ENCODE data around the gene ZNF213. TPM values are rescaled to one million over a fixed set of nuclear protein-coding genes. Genes with fewer than 3 reads are reported as not detected.
A peak's percentile ranks its signal among the peaks of the same experiment; 100 is the strongest.

ZNF213 gene
- total and polyA plus RNA-seq, 2 donors (not counting 1 experiment from before 2014, with no cell fraction given): 0.43 to 8.8 TPM

DNA sequence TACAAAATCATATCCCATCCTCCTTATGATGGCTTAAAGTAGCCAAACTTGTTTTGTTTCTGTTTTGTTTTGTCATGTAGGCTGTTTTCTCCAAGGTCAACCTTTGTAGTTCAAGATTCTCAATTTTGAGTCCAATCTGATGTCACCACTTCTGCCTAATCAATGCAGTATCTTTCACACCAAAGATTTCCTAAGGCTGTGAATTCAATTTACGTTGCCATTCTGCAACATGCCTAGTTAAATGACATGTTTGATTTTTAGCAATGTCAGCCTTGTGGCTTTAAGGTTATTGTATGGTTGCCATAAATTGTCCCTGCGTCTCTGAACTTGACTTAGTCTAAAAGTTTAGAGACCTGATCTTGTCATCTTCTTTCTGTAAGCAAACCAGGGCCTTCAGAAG lies 20.4 kb downstream of the ZNF213 start:
- Histone ChIP-seq H3K9me3 (ENCODE audit: control insufficient read depth, insufficient read depth, low read depth, low read length) (no peaks in the 10 kb centered on the region), H2AFZ (ENCODE audit: low read length) (no peak overlapping the region), H3K4me2 (ENCODE audit: extremely low read depth, insufficient read depth, low read length) (no peak overlapping the region), H3K27ac (ENCODE audit: insufficient read depth, low read length) (no peak overlapping the region), H4K20me1 (ENCODE audit: control insufficient read depth, extremely low read depth, insufficient read depth, low read length) (no peaks in the 10 kb centered on the region), H3K9ac (ENCODE audit: insufficient read depth, low read length) (no peak overlapping the region), H3K36me3 (ENCODE audit: control insufficient read depth, insufficient read depth, low read length) (no peaks in the 10 kb centered on the region), H3K4me1 (ENCODE audit: control insufficient read depth, extremely low read depth, insufficient read depth, low read length) (peaks cover 4% of the 10 kb centered on the region), H3K27me3 (ENCODE audit: control insufficient read depth, insufficient read depth, low read length) (no peaks in the 10 kb centered on the region), H3K79me2 (ENCODE audit: control insufficient read depth, insufficient read depth, low read length) (no peaks in the 10 kb centered on the region), H3K4me3 (replicated peaks in 1 of 4; ENCODE audit: control extremely low read depth in 1 of 4, insufficient read depth in 1 of 4, low read depth in 3 of 4, low read length in 4 of 4) (no peak overlapping the region)
- TF ChIP-seq CTCF (conservative IDR thresholded peaks at IDR 0.05 in 1 of 2, IDR thresholded peaks at IDR 0.05 in 1 of 2; ENCODE audit: low read depth in 1 of 2, low read length in 2 of 2) (no peak), EZH2 (IDR thresholded peaks at IDR 0.05; ENCODE audit: low read length, missing control alignments) (no peak)
- no peak for DNase-seq (ENCODE audit: low read depth in 2 of 2)

- Histone ChIP-seq H3K9me3 (ENCODE audit: control insufficient read depth, insufficient read depth, low read depth, low read length) (no peaks in the 10 kb centered on the region), H3K27ac (ENCODE audit: insufficient read depth, low read length) (no peak overlapping the region), H3K9ac (ENCODE audit: insufficient read depth, low read length) (no peak overlapping the region), H3K4me3 (replicated peaks in 1 of 4; ENCODE audit: control extremely low read depth in 1 of 4, insufficient read depth in 1 of 4, low read depth in 3 of 4, low read length in 4 of 4) (no peak overlapping the region), H2AFZ (ENCODE audit: low read length) (no peak overlapping the region), H3K27me3 (ENCODE audit: control insufficient read depth, insufficient read depth, low read length) (no peaks in the 10 kb centered on the region), H3K36me3 (ENCODE audit: control insufficient read depth, insufficient read depth, low read length) (no peaks in the 10 kb centered on the region), H3K4me2 (ENCODE audit: extremely low read depth, insufficient read depth, low read length) (no peak overlapping the region), H4K20me1 (ENCODE audit: control insufficient read depth, extremely low read depth, insufficient read depth, low read length) (no peaks in the 10 kb centered on the region), H3K79me2 (ENCODE audit: control insufficient read depth, insufficient read depth, low read length) (no peaks in the 10 kb centered on the region), H3K4me1 (ENCODE audit: control insufficient read depth, extremely low read depth, insufficient read depth, low read length) (peaks cover 4% of the 10 kb centered on the region)
- TF ChIP-seq EZH2 (IDR thresholded peaks at IDR 0.05; ENCODE audit: low read length, missing control alignments) (no peak), CTCF (conservative IDR thresholded peaks at IDR 0.05 in 1 of 2, IDR thresholded peaks at IDR 0.05 in 1 of 2; ENCODE audit: low read depth in 1 of 2, low read length in 2 of 2) (no peak)
- DNase-seq (ENCODE audit: low read depth in 2 of 2): no peak
Measured at GRCh38 chr16:3155972-3156371, 21.1 kb downstream of the ZNF213 start.

DNA sequence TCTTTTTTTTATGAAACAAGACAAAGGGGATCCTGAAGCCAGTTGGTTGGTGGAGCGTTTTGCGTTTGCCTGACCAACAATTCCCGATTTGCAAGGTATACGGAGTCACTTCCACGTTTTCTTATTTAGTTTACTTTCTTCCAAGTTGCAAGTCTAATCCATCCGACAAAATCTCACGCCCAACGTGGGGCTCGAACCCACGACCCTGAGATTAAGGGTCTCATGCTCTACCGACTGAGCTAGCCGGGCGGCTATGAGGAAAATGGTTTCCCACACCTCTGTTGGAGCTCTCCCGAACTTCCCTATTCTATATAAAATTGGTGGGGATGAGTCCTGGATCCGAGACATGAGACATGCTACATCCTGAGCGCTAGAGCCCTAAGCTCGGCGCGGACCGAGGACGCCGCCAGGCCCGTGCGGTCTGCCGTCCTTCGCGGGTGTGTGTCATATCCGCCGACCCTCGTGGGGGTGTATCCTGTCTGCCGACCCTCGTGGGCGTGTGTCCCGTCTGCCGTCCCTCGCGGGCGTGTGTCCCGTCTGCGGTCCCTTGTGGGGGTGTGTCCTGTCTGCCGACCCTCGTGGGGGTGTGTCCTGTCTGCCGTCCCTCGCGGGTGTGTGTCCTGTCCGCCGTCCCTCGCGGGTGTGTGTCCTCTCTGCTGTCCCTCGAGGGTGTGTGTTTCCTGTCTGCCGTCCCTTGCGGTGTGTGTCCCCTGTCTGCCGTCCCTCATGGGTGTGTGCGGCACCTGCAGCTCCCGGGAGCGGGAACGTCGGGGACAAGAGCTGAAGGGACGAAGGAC lies 22.6 kb downstream of the ZNF213 start:
- H2AFZ ChIP-seq (ENCODE audit: low read length): peak overlapping the region; percentile 65
- H3K27me3 ChIP-seq (ENCODE audit: control insufficient read depth, insufficient read depth, low read length): no peaks in the 10 kb centered on the region
- peaks cover 4% of the 10 kb centered on the region for H3K4me1 ChIP-seq (ENCODE audit: control insufficient read depth, extremely low read depth, insufficient read depth, low read length)
- peak overlapping the region; percentile 72 to 76 (median 74) for H3K4me3 ChIP-seq (replicated peaks in 1 of 4; ENCODE audit: control extremely low read depth in 1 of 4, insufficient read depth in 1 of 4, low read depth in 3 of 4, low read length in 4 of 4)
- H3K9me3 ChIP-seq (ENCODE audit: control insufficient read depth, insufficient read depth, low read depth, low read length): no peaks in the 10 kb centered on the region
- peak overlapping the region; percentile 30 for H3K27ac ChIP-seq (ENCODE audit: insufficient read depth, low read length)
- no peaks in the 10 kb centered on the region for H3K36me3 ChIP-seq (ENCODE audit: control insufficient read depth, insufficient read depth, low read length)
- peak overlapping the region; percentile 51 for H3K9ac ChIP-seq (ENCODE audit: insufficient read depth, low read length)
- TF ChIP-seq CTCF (conservative IDR thresholded peaks at IDR 0.05 in 1 of 2, IDR thresholded peaks at IDR 0.05 in 1 of 2; ENCODE audit: low read depth in 1 of 2, low read length in 2 of 2): no peak
- TF ChIP-seq EZH2 (IDR thresholded peaks at IDR 0.05; ENCODE audit: low read length, missing control alignments): no peak
- peak; percentile 94 to 96 for DNase-seq (ENCODE audit: low read depth in 2 of 2)
- H3K79me2 ChIP-seq (ENCODE audit: control insufficient read depth, insufficient read depth, low read length): no peaks in the 10 kb centered on the region
- H3K4me2 ChIP-seq (ENCODE audit: extremely low read depth, insufficient read depth, low read length): peak overlapping the region; percentile 91
- H4K20me1 ChIP-seq (ENCODE audit: control insufficient read depth, extremely low read depth, insufficient read depth, low read length): no peaks in the 10 kb centered on the region
